ENCODE data around the gene C9orf43.
"Not testable (repeated sequence)": the region's sequence is repeated elsewhere in the genome, so short reads cannot be mapped to it uniquely, and the experiment has no call there.

The C9orf43 gene

DNA sequence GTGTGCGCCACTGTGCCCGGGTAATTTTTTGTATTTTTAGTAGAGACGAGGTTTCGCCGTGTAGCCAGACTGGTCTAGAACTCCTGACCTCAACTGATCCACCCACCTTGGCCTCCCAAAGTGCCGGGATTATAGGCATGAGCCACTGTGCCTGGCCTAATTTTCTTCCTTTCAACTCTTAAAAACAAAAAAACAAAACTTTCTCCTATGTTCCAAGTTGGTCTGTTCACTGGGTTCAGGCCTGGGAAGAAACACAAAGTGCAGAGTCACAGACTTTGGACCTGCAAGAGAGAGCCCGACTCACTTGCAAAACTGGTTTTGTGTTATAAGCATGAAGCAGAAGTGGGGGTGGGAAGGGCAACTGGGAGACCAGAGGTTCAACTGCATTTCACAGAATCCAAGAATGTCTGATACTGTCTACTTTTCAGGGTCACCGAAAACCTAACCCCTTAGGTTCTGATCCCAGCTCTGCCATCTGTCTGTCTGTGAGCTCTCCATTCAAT lies 28.6 kb upstream of the C9orf43 start:
- no peak for DNase-seq

DNA sequence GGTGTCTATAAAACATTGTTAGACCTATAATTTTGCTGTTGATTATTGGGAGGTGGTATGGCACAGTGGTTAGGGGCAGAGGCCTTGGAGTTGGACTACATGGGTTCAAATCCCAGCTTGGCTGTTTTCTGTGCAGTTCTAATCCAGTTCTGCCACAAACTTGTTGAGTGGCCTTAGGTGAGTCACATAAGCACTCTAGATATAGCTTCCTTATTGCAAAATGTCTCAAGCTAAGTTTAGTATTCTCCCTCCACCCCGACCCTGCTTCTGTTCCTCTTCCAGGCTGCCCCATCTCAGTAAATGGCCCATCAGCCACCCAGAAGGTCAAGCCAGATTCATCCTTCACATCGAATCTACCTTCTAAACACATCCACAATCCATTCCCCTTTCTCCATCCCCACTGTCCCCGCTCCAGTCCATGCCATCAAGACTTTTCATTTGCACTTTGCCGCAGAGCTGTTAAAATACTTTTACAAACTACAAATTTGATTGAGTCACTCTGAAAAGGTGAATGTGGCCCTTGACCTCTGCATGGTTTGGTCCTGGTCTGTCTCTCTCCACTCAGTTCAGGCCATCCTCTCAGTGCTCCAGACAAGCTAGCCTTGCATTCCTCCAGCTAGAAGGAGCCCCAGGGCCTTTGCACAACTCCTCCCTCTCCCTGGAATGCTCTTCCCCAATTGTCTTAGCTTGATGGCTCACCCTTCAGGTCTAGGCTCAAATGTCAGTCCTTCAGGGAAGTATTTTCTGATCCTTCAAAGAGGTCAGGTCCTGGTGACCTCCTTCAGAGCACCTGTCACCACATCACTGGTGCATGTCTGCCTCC lies 23.8 kb upstream of the C9orf43 start:
- DNase-seq, result no peak

DNA sequence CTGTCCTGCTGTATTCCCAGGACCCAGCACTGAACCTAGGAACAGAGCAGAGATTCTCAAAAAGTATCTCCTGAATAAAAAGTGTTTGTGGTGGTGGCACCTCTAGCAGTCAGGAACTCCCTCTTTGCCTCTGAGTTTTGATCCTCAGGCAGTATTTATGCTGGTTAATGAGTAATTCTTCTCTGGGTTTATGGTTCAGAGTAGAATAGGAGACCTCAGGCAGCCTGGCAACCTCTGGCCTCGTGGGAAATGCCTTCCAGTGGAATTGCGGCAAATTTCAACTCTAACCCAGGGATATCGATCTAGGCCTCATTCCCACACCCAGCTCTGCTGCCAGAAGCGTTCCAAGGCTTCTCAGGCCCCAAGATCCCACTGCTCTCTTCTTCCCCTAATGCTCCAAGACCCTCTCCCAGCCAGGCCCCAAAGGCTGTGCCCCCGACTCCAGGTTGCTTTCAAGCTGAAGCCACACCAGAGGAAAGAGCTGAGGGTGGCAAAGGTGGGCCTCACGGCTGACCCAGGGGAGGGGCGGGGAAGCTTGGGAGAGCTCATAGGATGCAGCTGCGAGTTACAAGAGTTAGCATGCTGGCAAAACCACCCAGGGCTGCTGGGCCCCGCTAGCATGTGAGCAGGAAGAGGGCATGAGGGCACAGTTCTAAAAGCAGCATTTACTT lies 22.9 kb upstream of the C9orf43 start:
- DNase-seq, result no peak

DNA sequence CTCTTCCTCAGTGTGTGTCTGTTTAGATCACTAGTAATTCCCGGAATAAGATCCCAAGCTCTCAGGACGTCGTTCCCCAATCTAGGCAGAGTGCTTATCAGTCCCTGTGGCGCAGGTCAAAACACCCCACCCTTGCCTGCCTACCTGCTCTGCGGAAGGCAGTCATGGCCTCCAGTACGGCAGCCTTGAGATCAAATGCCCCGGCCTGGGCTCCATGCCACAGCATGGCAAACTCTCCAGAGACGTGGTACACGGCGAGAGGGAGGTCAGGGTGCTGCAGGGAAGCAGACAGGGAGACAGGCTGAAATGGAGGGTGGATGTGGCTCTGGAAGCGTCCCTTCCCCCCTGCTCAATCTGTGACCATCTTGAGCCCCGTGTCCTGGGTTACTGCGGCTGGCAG lies 21.7 kb upstream of the C9orf43 start:
- DNase-seq, result no peak

DNA sequence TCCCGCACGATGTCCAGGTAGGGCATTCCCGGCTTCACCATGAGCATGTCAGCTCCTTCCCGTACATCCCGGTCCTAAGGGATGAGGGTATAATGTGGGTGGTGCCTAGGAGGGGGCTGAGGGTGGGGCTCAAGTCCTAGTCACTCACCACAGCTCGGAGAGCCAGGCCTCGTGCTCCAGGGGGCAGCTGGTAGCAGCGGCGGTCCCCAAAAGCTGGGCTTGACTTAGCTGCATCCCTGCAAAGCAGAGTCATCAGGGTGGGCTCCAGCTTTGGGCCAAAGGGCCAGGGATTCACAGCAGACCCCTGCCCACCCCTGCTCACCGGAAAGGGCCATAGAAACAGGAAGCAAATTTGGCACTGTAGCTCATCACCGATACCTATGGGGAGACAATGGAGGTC lies 21.1 kb upstream of the C9orf43 start:
- DNase-seq, result no peak

DNA sequence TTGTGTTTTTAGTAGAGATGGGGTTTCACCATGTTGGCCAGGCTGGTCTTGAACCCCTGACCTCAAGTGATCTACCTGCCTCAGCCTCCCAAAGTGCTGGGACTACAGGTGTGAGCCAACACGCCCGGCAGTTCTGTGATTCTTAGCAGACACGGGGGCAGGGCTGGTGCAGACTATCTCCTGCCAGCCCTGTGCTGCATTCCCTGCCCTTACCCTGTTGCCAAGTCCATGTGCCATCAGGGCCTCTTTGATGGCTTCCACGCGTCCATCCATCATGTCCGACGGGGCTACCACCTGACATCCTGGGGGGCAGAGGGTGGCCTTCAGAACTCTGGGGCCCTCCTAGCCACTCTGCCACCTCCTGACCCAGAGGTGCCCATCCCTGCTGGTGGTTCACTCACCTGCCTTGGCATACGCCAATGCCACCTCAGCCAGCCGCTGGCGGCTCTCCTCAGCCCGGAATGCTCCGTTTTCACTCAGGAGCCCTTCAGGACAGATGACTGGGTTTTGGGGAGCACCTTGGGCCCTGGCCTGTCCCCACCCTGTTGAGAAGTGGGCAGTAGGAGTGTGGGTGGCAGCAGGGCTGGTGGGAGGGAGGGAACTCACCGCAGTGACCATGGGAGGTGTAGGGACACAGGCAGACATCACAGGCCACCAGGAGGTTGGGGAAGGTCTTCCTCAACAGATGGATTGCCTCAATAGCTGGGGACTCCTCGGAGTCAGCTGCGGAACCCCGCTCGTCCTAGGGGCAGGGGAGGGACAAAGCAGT lies 20.2 kb upstream of the C9orf43 start:
- no peak for DNase-seq

DNA sequence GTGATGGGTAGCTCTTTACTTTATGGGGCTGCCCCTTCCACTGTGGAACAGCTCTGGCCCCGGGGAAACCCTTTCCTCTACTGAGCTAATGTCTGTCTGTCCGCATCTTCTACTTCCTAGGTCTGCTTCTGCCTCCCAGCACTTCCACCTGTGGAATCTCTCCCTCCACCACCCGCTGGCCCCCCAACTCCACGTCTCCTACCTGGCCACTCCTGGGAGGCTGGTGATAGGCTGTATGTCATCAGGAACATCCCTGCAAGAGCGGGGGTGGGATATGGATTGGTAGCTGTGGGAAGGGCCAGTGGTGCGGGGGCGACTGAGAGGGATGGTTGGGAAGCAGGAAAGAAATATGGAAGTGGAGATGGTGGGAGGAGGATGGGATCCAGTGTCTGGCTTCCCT lies 18.6 kb upstream of the C9orf43 start:
- DNase-seq, result no peak

DNA sequence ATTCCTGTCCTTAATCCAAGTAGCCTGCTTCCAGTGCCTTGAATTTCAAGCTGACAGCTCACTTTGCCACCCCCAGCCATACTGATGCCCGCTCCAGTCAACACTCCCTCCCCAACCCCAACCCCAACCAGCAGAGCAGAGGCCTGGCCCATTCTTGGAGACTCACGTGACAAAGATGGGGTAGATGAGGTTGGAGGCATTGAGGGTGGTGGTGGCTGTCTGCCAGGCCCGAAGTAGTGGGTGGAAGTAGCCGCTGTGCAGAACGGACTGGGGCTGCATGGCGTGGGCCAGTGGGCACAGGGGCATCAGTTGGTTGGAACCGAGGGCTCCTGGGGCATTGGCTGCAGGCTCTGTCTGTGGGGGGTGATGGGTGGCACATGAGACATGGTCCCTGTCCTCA lies 17.3 kb upstream of the C9orf43 start:
- no peak for DNase-seq

DNA sequence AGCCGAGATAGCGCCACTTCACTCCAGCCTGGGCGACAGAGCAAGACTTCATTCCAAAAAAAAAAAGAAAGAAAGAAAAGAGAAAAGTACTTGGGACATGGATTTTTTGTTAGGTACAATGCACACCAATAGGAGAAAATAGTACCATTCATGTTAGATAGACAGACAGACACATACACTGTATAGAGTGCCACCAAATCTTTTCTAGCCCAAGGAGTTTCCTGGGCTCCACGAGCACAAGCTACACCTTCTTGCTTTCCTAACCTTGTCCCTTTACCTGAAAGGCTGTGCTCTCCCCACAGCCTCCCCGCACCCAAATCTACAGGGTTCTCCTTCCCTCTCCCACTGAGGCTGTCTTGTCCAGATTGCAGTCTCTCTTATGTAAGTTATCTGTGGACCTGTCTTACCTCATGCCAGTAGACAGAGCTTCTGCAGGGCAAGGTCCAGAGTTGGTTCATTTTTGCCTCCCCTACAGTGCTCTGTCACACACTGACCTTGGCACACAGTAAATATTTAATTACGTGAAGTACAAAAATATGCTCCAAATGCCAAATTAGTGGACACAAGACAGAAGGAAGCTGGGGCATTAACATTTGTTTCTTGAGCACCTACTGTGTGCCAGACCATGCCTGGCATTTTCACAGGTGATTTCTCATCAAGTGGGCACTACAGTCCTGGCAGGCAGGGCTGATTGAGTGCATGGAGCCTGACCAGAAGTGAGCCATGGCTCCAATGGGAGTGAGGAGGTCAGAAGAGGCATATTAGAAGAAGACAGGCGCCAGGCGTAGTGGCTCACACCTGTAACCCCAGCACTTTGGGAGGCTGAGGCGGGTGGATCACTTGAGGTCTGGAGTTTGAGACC lies 15.3 kb upstream of the C9orf43 start:
- no peak for DNase-seq

DNA sequence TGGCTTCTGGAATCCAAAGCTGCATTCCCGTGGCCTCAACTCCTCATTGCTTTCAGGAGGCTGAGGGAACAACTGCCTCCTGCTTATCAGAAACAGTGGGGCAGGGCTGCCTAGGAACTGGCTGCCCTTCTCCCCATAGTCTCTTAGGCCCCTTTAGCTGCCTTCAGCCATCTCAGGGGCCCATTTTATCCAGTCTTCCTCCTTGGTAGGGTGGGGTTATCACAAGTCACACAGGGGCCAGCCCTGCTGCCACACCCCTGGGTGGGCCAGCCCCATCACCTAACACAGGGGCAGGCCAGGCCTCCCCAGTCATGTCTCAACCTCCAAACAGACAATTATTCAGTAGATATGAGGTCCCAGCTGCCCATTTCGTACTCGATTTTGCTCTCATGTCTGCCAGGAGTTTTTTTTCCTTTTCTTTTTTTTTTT lies 13.3 kb upstream of the C9orf43 start:
- no peak for DNase-seq

DNA sequence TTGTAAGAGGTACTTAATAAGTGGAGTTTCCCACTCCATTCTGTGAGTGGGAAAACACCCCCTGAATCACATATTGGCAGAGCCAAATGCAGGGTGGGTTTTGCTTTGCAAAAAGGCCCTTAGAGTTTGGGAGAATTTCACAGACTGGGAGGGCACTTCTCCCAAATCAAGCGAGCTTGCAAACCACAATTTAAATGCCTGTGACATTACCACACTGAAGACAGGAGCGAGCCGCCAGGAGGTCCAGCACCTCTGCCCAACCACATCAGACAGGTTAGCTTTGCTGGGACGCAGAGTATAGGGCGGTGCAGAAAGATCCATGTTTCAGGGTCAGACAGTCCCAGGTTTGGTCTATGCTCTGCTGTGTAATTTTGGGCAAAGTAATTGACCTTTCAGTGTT lies 11.8 kb upstream of the C9orf43 start:
- DNase-seq, result no peak

DNA sequence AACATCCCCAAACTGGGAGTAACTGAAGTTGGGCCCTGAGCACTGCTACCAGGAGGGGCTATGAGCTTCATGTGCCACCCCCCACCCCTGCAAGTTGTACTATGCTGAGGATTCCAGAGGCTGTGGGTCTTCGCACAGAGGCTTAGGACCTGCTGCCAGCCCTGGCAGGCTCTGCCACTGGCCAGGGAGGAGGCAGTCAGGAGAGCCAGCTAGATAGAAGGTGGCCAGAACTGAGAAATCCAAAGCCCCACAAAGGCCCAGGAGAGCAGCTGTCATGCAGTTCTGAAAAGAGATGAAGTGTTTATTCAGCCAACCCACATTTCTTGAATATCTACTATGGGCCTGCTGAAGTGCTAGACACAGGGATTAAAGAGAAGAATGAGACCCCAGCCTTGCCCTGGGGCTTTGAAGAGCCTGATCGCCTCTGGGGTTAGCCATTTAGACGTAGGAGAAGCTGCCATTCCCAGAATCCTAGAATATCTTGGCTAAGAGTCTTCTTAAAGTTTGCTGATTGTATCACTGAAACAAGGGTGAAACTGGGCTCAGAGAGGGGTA lies 10.8 kb upstream of the C9orf43 start:
- DNase-seq, result no peak

DNA sequence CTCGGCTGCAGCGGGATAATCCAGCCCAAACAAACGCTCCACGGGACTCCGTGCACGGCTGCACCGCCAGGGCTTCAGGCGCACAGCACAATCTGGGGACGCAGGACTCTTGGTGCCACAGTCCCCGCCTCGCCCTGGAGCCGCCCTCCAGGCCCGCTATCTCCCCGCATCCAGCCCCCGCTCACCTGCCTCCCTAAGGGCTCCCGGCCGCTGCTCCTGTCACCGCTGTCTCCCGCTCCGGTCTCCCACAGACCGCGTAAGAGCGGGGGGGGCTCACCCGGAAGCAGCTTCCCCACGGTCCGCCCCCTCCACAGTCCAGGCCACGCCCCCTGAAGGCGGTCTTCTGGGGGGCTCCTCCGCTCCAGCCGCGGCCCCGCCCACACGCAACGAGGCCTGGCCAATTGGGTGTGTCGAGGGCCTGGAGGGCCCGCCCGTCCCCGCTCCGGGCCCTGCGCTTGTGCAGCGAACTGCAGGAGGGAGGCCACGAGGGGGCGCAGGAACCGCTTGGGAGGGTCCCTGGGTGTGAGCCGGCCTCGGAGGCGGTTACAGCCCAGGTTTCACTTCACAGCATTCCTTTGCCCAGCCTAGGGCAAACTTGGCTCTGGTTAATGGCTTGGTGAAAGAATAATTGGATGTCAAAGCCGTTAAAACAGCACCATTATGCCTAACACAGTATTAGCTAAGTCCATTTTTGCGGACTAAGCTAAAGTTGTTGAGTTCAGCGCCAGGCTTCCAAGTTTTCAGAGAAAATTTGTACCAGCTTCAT lies 9.3 kb upstream of the C9orf43 start, which contains the start of gene ALAD:
ALAD (minus strand) TSS at position 258 of the 766 bp plus-strand sequence. CDS start 7,725 bp downstream, outside the sequence.
- DNase-seq, result peak; percentile 98

DNA sequence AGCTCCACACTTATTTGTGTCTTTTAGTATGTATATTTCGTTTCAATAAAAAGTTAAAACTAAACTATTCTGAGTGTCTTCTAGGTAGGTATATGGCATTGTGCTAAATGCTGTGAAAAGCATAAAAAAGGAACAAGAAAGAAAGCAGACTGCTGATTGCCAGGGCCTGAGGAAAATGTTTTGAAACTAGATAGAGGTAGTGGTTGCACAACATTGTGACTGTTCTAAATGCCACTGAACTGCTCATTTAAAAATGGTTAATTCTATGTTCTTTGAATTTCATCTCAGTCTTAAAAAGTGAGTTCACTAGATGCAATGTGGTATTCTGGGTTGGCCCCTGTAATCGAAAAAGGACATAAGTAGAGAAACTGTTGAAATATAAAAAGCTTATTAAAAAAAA lies 6.9 kb upstream of the C9orf43 start:
- no peak for DNase-seq

DNA sequence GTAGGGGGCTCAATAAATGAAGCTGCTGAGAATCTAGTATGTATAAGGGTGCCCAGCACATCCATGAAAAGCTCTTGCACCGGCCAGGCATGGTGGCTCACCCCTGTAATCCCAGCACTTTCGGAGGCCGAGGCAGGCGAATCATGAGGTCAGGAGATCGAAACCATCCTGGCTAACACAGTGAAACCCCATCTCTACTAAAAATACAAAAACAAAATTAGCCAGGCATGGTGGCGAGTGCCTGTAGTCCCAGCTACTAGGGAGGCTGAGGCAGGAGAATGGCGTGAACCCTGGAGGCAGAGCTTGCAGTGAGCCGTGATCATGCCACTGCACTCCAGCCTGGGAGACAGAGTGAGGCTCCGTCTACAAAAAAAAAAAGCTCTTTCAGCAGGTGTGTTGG lies 4.2 kb upstream of the C9orf43 start:
- not testable (repeated sequence) for DNase-seq

DNA sequence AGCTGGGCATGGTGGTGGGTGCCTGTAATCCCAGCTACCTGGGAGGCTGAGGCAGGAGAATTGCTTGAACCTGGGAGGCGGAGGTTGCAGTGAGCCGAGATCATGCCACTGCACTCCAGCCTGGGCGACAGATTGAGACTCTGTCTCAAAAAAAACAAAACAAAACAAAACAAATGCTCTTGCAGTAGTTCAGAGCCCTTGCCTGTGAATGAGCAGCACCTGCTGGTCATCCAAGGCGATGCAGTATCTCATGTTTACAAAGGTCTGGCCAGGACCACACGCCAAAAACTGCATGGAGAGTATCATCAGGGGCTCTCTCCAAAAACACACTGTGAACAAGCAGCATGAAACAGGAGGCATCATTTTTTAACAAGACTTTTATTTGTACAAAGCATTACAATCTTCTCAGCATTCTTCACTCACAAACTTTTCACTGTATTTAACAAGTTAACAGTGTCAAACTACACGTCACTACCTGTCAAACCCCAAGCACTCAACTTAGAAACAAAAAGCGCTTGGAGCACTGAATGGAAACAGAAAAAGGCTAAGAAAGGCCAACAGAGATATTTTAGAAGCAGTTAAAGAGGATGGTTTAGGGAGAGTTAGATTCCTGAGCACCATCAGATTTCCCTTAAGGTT lies 3.6 kb upstream of the C9orf43 start:
- DNase-seq, result peak; percentile 54

DNA sequence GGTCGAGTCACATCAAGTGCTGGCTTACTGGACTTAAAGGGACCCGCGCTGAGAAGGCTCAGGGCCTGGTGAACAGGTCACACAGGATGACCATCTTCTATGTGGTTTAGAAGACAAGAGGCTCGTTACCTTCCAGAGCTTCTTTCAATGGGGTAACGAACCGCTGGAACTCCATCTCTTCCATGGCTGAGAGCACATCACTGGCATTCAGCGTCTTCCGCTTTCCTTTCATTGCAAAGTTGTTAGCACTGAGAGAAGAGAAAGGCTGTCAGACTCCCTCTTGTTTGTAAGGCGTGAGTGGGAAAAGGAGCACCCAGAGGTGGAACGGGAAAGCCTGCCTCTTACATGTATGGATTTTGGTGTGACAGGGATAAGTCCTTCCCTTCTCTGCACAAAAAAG lies 1.1 kb upstream of the C9orf43 start:
- DNase-seq, result no peak

DNA sequence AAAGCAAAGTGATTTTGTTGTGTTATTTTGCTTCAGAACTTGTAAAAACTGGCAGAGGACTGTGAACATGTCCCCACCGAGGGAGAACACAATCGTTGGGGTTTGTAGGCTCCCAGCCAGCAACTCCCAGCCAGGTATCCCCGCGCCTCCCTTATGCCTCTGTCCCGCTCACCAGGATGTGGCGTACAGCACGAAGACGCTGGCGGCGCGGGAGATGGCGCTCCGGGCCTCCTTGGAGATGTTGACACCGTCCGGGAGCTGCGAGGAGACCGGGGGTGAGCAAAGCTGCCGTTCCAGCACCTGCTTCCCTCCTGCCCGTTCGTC lies 702 bp upstream of the C9orf43 start:
- no peak for DNase-seq

DNA sequence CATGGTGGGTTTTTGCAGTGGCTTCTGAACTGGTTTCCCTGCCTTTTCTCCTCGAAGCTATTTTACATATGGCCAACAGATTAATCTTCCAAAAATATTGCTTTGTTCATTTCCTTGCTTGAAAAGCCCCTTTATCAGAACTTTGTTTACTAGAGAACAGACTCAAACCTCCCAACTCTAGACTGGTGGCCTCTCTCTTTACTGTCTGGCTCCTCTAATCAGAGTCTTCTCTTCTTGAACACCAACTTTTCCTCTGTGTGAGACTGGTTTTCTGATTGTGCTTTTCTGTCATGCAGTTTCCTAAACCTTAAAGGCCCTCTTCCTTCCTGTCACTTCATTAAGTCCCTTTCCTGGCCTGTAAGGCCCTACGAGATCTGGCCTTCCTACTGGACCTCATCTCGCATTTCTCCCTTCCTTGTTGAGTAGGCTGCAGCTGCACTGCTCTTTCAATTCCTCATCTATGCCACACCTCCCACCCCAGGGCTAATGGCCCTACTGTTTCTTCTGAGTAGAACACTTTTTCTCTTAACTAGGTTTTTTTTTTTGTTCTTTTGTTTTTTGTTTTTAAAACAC lies 5.7 kb downstream of the C9orf43 start:
- DNase-seq, result no peak

DNA sequence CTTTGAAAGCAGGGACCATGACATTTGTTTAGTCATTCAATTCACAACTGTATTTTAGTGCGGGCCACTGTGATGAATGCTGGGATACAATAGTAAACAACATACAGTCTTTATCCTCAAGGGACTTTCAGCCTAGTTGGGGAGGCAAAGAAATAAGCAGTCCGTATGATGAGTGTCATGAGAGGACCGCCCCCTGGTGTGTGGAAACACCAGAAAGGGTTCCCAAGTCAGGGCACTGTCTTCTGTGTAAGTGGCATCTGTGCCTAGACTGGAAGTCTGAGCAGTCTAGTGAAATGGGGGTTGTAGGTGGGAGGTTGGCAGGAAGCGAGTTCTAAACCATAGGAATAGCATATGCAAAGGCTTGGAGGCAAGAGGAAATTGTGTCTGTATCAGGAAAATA lies 6.8 kb downstream of the C9orf43 start:
- DNase-seq, result no peak

DNA sequence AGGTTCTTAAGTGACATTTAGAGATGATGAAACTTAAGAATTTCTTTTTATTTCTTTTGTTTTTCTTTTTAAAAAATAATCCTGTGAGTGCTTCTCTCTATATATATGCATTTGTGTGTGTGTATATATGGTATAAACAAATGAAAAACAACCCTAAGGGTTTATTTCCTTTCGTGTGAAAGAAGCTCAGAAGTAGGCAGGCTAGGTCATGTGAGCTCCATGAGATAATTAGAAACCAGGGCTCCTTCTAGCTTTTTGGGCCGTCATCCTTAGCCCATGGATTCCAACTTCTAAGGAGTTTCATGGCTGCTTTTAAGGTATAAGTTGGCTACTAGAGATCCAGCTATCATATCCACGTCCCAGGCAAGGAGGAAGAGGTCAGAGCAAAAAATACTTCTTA lies 11.2 kb downstream of the C9orf43 start:
- DNase-seq, result no peak

Measured in NCI-H2029 (cell line).